A549 treated with dexamethasone at 1 μM for 4 hours (cell line): ENCODE measurements around the gene MUC6. TPM values are rescaled to one million over a fixed set of nuclear protein-coding genes. Genes with fewer than 3 reads are reported as not detected.

ENCODE experiments used
- total RNA-seq: library from RNA; stranded (reverse); fragments of 200-300 nt; extraction: Qiagen RNA extraction; gene quantifications from 5 replicates; pipeline ENCODE4 v1.2.3, GENCODE V29; 2022

The MUC6 gene, protein sequence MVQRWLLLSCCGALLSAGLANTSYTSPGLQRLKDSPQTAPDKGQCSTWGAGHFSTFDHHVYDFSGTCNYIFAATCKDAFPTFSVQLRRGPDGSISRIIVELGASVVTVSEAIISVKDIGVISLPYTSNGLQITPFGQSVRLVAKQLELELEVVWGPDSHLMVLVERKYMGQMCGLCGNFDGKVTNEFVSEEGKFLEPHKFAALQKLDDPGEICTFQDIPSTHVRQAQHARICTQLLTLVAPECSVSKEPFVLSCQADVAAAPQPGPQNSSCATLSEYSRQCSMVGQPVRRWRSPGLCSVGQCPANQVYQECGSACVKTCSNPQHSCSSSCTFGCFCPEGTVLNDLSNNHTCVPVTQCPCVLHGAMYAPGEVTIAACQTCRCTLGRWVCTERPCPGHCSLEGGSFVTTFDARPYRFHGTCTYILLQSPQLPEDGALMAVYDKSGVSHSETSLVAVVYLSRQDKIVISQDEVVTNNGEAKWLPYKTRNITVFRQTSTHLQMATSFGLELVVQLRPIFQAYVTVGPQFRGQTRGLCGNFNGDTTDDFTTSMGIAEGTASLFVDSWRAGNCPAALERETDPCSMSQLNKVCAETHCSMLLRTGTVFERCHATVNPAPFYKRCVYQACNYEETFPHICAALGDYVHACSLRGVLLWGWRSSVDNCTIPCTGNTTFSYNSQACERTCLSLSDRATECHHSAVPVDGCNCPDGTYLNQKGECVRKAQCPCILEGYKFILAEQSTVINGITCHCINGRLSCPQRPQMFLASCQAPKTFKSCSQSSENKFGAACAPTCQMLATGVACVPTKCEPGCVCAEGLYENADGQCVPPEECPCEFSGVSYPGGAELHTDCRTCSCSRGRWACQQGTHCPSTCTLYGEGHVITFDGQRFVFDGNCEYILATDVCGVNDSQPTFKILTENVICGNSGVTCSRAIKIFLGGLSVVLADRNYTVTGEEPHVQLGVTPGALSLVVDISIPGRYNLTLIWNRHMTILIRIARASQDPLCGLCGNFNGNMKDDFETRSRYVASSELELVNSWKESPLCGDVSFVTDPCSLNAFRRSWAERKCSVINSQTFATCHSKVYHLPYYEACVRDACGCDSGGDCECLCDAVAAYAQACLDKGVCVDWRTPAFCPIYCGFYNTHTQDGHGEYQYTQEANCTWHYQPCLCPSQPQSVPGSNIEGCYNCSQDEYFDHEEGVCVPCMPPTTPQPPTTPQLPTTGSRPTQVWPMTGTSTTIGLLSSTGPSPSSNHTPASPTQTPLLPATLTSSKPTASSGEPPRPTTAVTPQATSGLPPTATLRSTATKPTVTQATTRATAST (N-terminal part only)
- 0.01 to 0.02 TPM in 2 of 5 replicates, not detected in the others for total RNA-seq

GRCh38 chr11:1036303-1036923 is at the start of gene MUC6:
MUC6 (minus strand) TSS chr11:1036718; CDS start chr11:1036655, 63 bp downstream.

DNA sequence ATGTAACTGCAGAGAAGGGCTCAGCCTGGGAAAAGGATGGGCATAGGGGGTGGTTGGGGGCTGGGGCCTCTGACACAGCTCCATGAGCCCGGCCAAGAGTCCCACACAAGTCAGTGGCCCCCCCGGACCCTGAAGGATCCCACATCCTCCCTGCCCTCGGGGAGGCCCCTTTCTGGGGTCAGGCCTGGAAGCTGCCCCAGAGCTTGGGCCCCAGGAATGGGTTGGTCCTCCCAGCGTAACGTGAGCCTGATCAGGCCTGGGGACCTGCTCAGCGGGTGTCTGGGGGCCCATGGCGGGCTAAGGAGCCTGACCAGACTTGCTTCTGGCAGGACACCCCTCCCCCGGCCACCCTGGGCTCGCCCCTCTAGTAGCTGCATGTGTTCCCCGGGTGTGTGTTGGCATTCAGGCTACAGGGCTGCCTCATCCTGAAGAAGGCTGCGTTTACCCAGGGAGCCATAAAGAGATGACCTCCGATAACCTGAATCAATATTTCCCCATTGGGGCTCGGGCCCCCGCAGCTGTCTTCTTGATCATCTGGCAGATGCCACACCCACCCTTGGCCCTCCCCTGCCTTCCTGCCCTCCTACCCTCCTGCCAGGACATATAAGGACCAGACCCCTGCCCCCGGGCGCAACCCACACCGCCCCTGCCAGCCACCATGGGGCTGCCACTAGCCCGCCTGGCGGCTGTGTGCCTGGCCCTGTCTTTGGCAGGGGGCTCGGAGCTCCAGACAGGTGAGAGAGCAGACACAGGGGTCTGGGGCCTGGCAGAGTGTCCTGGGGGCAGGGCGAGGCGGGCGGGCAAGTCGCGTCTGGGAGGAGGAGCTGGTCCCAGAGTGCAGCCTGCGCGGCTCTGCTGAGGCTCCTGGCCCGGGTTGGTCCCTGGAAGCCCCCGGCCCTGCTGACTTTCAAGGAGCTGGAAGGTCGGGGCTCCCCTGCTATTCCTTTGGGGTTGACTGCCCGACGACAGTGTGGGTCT is 38.0 kb upstream of the MUC6 start, which contains the start of gene MUC2:
TSS of gene MUC2 (plus strand) at position 631 of the 978 bp plus-strand sequence.

Other genes with a start within 250 kb of the MUC6 start
- 1.7 to 3.3 TPM (median 2.3 TPM) in 5 replicates for gene CEND1, start 246.6 kb downstream of the MUC6 start, total RNA-seq
- gene SLC25A22, start 238.4 kb downstream of the MUC6 start, total RNA-seq, result 18.6 to 34.0 TPM (median 32.8 TPM) in 5 replicates
- 7.6 to 15.0 TPM (median 12.6 TPM) in 5 replicates for gene PIDD1, start 231.5 kb downstream of the MUC6 start, total RNA-seq
- 1,768 to 2,076 TPM (median 1,880 TPM) in 5 replicates for gene RPLP2, start 226.8 kb downstream of the MUC6 start, total RNA-seq
- 33.5 to 55.0 TPM (median 51.9 TPM) in 5 replicates for gene PNPLA2, start 217.8 kb downstream of the MUC6 start, total RNA-seq
- gene CRACR2B, start 208.8 kb downstream of the MUC6 start, total RNA-seq, result 5.0 to 6.6 TPM (median 6.1 TPM) in 5 replicates
- gene CD151, start 203.8 kb downstream of the MUC6 start, total RNA-seq, result 740 to 821 TPM (median 802 TPM) in 5 replicates
- gene POLR2L, start 194.2 kb downstream of the MUC6 start, total RNA-seq, result 594 to 742 TPM (median 681 TPM) in 5 replicates
- 137 to 186 TPM (median 171 TPM) in 5 replicates for gene TSPAN4, start 193.9 kb downstream of the MUC6 start, total RNA-seq
- gene CHID1, start 125.9 kb downstream of the MUC6 start, total RNA-seq, result 69.7 to 78.1 TPM (median 73.9 TPM) in 5 replicates
- 28.0 to 43.8 TPM (median 38.8 TPM) in 5 replicates for gene AP2A2, start 110.8 kb downstream of the MUC6 start, total RNA-seq
- gene MUC2, start 38.2 kb upstream of the MUC6 start, total RNA-seq, result 0.03 to 0.40 TPM (median 0.13 TPM) in 5 replicates
- 0.60 to 2.9 TPM (median 1.6 TPM) in 5 replicates for gene MUC5AC, start 121.2 kb upstream of the MUC6 start, total RNA-seq
- 1.1 to 4.5 TPM (median 2.4 TPM) in 5 replicates for gene MUC5B, start 186.3 kb upstream of the MUC6 start, total RNA-seq